Brain microvascular endothelial cell (primary cell): ENCODE measurements around the gene STX11.

Experiments
- DNase-seq: peaks from one replicate; pipeline ENCODE4 v3.0.0-alpha.2; 2020
- H3K27ac ChIP-seq: fragments of 250-450 bp; sonication (Bioruptor Pico); 2 replicates; pipeline ENCODE4 v1.5.1; 2020; ENCODE audit warnings: mild to moderate bottlenecking, moderate library complexity
- H3K27me3 ChIP-seq: fragments of 250-450 bp; sonication (Bioruptor Pico); replicated peaks from 2 replicates; pipeline ENCODE4 v1.5.1; 2020; ENCODE audit warnings: mild to moderate bottlenecking
- H3K36me3 ChIP-seq: fragments of 250-450 bp; sonication (Bioruptor Pico); replicated peaks from 2 replicates; pipeline ENCODE4 v1.5.1; 2020; ENCODE audit warnings: mild to moderate bottlenecking
- H3K4me3 ChIP-seq: 2 replicates; pipeline ENCODE4 v1.5.1; 2011; ENCODE audit warnings: low read depth, mild to moderate bottlenecking, control low read depth, low read length, moderate library complexity
- in situ Hi-C: cut with HindIII; loops from 2 replicates; pipeline ENCODE4 v1.10.0; 2017; ENCODE audit warnings: low sequenced_read_pairs, low pct_ligation_motif_present
- TF ChIP-seq, protein P1 (sequence below): IDR thresholded peaks from 2 replicates; pipeline ENCODE4 v1.5.1; 2011; ENCODE audit warnings: low read depth, mild to moderate bottlenecking, moderate library complexity, low read length, control low read depth, inconsistent platforms; ENCODE audit errors: missing control alignments

STX11 gene

DNA sequence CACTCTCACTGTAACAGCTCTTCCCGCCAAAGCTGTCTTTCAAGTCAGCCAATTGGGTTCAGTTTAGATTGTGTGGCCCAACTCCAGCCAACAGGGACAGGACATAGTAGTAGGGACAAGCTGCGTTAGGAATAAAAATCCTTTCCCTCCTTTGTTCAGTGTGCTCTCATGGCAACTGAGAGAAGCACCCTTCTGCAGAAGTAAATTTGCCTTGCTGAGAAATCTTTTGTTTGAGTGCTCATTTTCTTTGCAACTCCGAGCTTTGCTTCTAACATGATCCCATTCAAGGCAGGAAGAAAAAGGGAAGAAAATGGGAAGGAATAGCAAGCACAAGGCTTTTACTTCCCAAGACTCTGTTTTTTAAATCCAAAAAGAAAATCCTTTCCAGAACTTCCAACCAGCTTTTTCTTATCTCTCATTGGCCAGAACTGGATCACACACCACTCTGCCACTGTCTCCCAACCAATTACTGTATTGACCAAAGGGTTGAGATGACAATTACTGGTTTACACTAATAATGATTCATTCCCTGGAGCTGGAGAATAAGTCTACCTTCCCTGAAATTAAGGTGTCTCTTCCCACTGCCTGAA lies 52.7 kb downstream of the STX11 start:
- no peak overlapping the region for H3K4me3 ChIP-seq
- no peaks in the 10 kb centered on the region for H3K27me3 ChIP-seq
- TF ChIP-seq, protein P1, sequence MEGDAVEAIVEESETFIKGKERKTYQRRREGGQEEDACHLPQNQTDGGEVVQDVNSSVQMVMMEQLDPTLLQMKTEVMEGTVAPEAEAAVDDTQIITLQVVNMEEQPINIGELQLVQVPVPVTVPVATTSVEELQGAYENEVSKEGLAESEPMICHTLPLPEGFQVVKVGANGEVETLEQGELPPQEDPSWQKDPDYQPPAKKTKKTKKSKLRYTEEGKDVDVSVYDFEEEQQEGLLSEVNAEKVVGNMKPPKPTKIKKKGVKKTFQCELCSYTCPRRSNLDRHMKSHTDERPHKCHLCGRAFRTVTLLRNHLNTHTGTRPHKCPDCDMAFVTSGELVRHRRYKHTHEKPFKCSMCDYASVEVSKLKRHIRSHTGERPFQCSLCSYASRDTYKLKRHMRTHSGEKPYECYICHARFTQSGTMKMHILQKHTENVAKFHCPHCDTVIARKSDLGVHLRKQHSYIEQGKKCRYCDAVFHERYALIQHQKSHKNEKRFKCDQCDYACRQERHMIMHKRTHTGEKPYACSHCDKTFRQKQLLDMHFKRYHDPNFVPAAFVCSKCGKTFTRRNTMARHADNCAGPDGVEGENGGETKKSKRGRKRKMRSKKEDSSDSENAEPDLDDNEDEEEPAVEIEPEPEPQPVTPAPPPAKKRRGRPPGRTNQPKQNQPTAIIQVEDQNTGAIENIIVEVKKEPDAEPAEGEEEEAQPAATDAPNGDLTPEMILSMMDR, result no peak
- DNase-seq, result no peak
- no peaks in the 10 kb centered on the region for H3K36me3 ChIP-seq
- H3K27ac ChIP-seq, result no peak overlapping the region
- in situ Hi-C loops, result no loop called here

DNA sequence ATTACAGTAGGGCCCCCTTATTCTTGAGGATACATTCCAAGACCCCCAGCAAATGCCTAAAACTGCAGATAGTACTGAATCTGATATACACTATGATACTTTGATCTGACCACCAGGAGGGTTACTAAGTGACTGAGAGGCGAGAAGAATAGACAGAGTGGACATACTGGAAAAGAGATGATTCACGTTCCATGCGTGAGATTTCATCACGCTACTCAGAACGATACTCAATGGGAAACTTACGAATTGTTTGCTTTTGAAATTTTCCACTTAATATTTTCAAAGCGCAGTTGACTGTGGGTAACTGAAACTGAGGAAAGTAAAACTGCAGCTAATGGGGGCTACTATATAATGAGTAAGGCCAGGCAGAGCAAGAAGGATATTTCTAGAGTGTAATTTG lies 60.8 kb downstream of the STX11 start:
- in situ Hi-C loops, result no loop called here
- no peak overlapping the region for H3K27ac ChIP-seq
- DNase-seq, result no peak

DNA sequence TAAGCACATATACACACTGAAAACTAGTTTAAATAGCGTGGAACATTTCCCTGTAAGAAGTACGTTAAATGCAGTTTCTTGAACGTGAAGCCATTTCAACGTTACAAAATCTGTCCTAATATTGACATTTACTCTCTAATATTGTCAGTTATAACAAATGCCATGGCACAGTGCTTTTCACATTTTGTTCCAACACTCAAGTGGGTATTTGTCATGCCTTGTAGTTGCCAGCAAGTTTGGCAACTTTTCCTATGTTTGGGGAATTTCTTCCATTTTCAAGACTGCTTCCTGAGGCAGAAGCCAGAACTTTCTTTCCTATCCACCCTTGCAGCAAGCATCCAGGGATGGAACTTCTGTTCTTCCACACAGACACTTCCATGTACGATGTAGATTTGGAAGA lies 63.0 kb downstream of the STX11 start:
- Histone ChIP-seq H3K4me3 (no peak overlapping the region), H3K27me3 (no peaks in the 10 kb centered on the region), H3K27ac (no peak overlapping the region), H3K36me3 (no peaks in the 10 kb centered on the region)
- DNase-seq, result no peak
- TF ChIP-seq, protein P1, result no peak
- in situ Hi-C loops, result no loop called here

More for the DNA sequence above, 60.8 kb downstream of the STX11 start:
- H3K4me3 ChIP-seq, result no peak overlapping the region
- H3K36me3 ChIP-seq, result no peaks in the 10 kb centered on the region
- TF ChIP-seq, protein P1, result no peak
- H3K27me3 ChIP-seq, result no peaks in the 10 kb centered on the region

DNA sequence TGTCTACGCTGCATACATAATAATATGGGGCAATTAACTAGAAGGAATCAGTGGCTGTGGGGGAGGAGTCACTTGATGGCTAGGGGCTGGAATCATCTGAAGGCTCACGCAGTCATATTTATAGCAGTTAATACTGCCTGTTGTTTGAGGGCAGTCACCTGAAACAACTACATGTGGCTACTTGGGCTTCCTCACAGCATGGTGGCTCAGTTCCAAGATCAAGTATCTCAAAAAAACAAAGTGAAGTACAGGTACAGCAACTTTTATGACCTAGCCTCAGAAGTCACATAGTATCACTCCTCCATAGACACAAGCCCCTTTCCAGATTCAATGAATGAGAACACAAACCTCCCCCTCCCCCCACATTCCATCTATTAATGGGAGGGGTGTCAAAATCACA lies 63.7 kb downstream of the STX11 start:
- H3K27me3 ChIP-seq, result no peaks in the 10 kb centered on the region
- H3K36me3 ChIP-seq, result no peaks in the 10 kb centered on the region
- H3K4me3 ChIP-seq, result no peak overlapping the region
- no peak for DNase-seq
- TF ChIP-seq, protein P1, result no peak
- H3K27ac ChIP-seq, result no peak overlapping the region
- in situ Hi-C loops, result no loop called here

DNA sequence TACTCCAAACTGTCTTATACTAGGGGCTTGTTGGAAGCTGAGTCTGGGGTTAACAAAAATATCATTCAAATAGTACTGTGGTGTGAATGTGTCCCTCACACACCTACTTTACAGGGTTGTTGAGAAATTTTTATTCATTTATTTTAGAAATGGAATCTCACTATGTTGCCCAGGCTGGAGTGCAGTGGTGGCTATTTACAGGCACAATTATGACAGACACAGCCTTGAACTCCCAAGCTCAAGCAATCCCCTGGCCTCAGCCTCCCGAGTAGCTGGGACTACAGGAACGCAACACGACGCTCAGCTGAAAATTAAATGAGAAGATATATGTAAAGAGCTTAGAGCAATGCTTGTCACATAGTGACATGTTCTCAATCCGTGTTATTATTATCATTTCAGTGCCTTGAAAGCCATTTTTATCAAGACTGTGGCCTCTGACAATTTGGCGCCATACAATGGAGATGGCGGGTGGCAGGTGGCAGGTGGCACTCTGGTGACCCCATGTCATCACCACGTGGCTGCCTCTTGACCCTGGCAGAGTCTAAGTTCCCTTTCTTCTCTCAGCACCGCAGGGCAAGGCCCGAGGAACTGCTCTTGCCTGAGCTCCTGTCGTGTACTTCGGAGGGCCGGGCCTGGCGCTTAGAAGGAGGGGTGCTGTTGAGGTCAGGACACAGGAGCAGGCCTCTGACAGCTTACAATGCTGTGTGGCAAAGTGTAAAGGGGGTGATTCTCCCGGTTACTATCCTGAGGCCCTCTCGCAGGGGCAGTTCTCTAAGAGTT lies 64.5 kb downstream of the STX11 start:
- H3K27me3 ChIP-seq, result no peaks in the 10 kb centered on the region
- H3K27ac ChIP-seq, result no peak overlapping the region
- H3K4me3 ChIP-seq, result no peak overlapping the region
- no peak for DNase-seq
- in situ Hi-C loops, result no loop called here
- TF ChIP-seq, protein P1, result no peak
- no peaks in the 10 kb centered on the region for H3K36me3 ChIP-seq

DNA sequence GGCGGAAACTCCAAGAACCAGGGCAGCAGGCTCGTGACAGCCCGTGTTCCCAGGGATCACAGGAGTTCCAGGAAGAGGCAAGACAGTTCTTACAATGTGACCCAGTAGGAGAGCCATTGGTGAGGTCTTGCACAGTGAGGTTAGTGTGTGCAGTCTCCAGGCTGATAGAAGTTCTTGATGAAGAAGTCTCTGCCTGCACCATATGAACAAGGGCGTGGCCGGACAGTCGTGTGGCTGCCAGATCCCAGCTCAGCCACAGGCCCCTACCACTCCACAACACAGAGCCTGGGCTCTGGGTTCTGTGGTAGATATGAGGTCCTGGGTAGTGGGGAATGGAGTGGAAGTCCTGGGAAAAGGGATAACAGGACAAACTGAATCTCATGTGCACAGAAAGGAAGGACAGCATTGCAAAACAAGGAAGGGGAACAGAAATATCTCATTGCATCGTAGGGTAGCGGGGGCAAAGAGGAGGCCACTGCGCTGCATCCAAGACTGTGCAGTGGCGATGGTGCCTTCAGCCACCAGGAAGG lies 65.2 kb downstream of the STX11 start:
- in situ Hi-C loops, result no loop called here
- DNase-seq, result no peak
- TF ChIP-seq, protein P1, result no peak
- H3K36me3 ChIP-seq, result no peaks in the 10 kb centered on the region
- H3K27me3 ChIP-seq, result no peaks in the 10 kb centered on the region
- H3K27ac ChIP-seq, result peak overlapping the region; percentile 69
- peak overlapping the region; percentile 73 for H3K4me3 ChIP-seq
